K562 (cell line): Measurements from ENCODE around the gene SUPT3H. TPM values are rescaled to one million over a fixed set of nuclear protein-coding genes. Genes with fewer than 3 reads are reported as not detected.

ENCODE experiments used
- ATAC-seq: fragments of 200-7000 bp; cut with Tn5 transposase; 3 replicates; pipeline ENCODE4 v1.9.1; 2020; ENCODE audit warnings: moderate library complexity
- BruUV-seq: library from RNA; stranded (reverse); fragments of 400-500 nt; replicated peaks from 2 replicates; lab custom pipeline; 2021; lab: Mats Ljungman, UMichigan
- CTCF ChIA-PET: fragments of 300-600 bp; formaldehyde crosslinking; extraction: SDS; loops from one replicate; lab custom pipeline; 2021; ENCODE audit warnings: low intra/inter-chr PET ratio; lab: Yijun Ruan, JAX
- POLR2A ChIA-PET: fragments of 300-600, 350-650 bp; sonication (Branson Sonifier 250); formaldehyde crosslinking; extraction: SDS; loops from one replicate; lab custom pipeline; 2021; ENCODE audit warnings: antibody characterized with exemption, inconsistent platforms; lab: Yijun Ruan, JAX
- DNase-seq, 4 experiments: peaks; one replicate each; pipeline versions ENCODE4 v3.0.0 to v3.0.0-alpha.2; 2011 to 2018; ENCODE audit warnings: low spot score in 3 of 4, mixed read lengths in 3 of 4; ENCODE audit errors: extremely low read depth in 1 of 4
- FAIRE-seq: peaks from 2 replicates; lab custom pipeline; 2011; peaks lifted over from hg19 to GRCh38; lab: Jason Lieb, UNC
- H2AFZ ChIP-seq: 2 replicates; pipeline ENCODE4 v1.6.0; 2011; ENCODE audit warnings: low read depth, low read length, control low read depth, inconsistent platforms
- H3K27ac ChIP-seq: fragments of 200-600 bp; 3 replicates; pipeline ENCODE4 v1.8.0; 2011; ENCODE audit warnings: low read depth, mild to moderate bottlenecking, control low read depth, inconsistent platforms, low read length, moderate library complexity, mixed read lengths; ENCODE audit errors: extremely low read depth
- H3K27me3 ChIP-seq, 2 experiments: fragments of 300-600 bp in 1 of 2; 2 replicates in 1 of 2; 3 replicates in 1 of 2; pipeline versions ENCODE4 v1.6.0 to v1.8.0; 2011; ENCODE audit warnings: inconsistent platforms in 2 of 2, low read length in 2 of 2, mild to moderate bottlenecking in 1 of 2, mixed read lengths in 1 of 2, moderate library complexity in 1 of 2; ENCODE audit not compliant: control insufficient read depth in 2 of 2, insufficient read depth in 2 of 2
- H3K36me3 ChIP-seq: fragments of 300-600 bp; 3 replicates; pipeline ENCODE4 v1.8.0; 2011; ENCODE audit warnings: mild to moderate bottlenecking, low read length, inconsistent platforms; ENCODE audit not compliant: control insufficient read depth, insufficient read depth
- H3K4me1 ChIP-seq, 2 experiments: fragments of 200-600 bp in 1 of 2; replicated peaks in 1 of 2; 2 replicates in 1 of 2; 3 replicates in 1 of 2; pipeline versions ENCODE4 v1.5.1 to v1.8.0; 2011; ENCODE audit warnings: inconsistent platforms in 2 of 2, low read length in 2 of 2, mild to moderate bottlenecking in 1 of 2, mixed read lengths in 1 of 2, moderate library complexity in 1 of 2; ENCODE audit not compliant: control insufficient read depth in 2 of 2, insufficient read depth in 2 of 2
- H3K4me2 ChIP-seq: 2 replicates; pipeline ENCODE4 v1.6.1; 2011; ENCODE audit warnings: low read length, control low read depth, inconsistent platforms, mixed read lengths; ENCODE audit not compliant: insufficient read depth
- H3K4me3 ChIP-seq: fragments of 200-600 bp; sonication (generic), shearing (Covaris generic); 2 replicates; pipeline ENCODE4 v1.5.1; 2016; ENCODE audit warnings: control low read depth, inconsistent platforms
- H3K79me2 ChIP-seq: fragments of 200-600 bp; 3 replicates; pipeline ENCODE4 v1.8.0; 2011; ENCODE audit warnings: low read length, inconsistent platforms; ENCODE audit not compliant: control insufficient read depth, insufficient read depth
- H3K9ac ChIP-seq, 2 experiments: 2 replicates each; pipeline versions ENCODE4 v1.6.0 to v1.6.1; 2011; ENCODE audit warnings: low read depth in 2 of 2, low read length in 2 of 2, control low read depth in 1 of 2, inconsistent platforms in 1 of 2, mild to moderate bottlenecking in 1 of 2, mixed read lengths in 1 of 2; ENCODE audit not compliant: insufficient read depth in 1 of 2
- H3K9me1 ChIP-seq: one replicate; pipeline ENCODE4 v1.6.0; 2011; ENCODE audit warnings: inconsistent platforms, mild to moderate bottlenecking, low read length, moderate library complexity; ENCODE audit not compliant: control insufficient read depth, insufficient read depth
- H3K9me3 ChIP-seq: replicated peaks from 2 replicates; pipeline ENCODE4 v1.5.1; 2011; ENCODE audit warnings: low read depth, low read length, inconsistent platforms; ENCODE audit not compliant: control insufficient read depth, insufficient read depth
- H4K20me1 ChIP-seq: replicated peaks from 2 replicates; pipeline ENCODE4 v1.6.1; 2011; ENCODE audit warnings: low read length, inconsistent platforms, mixed read lengths; ENCODE audit not compliant: control insufficient read depth, insufficient read depth
- C11orf30 ChIP-seq: fragments of 450-650 bp; IDR thresholded peaks from 2 replicates; pipeline ENCODE4 v1.6.1; 2016; ENCODE audit warnings: low read depth, mild to moderate bottlenecking
- HNRNPH1 ChIP-seq: fragments of 200-400 bp; formaldehyde crosslinking; optimal IDR thresholded peaks from 2 replicates; pipeline ENCODE3; 2017; ENCODE audit warnings: low read depth, mild to moderate bottlenecking, low read length, moderate library complexity
- MAFF ChIP-seq: IDR thresholded peaks from 2 replicates; pipeline ENCODE4 v1.6.1; 2012; ENCODE audit warnings: low read length, improper control_type of control experiment
- MAFK ChIP-seq: IDR thresholded peaks from 2 replicates; pipeline ENCODE4 v1.6.1; 2011; ENCODE audit warnings: low read length, improper control_type of control experiment
- NR2C2 ChIP-seq, 2 experiments: fragments of 200-800 bp in 1 of 2; sonication (Bioruptor generic) in 1 of 2; sonication (generic) in 1 of 2; formaldehyde crosslinking in 1 of 2; IDR thresholded peaks; 2 replicates each; pipeline versions ENCODE4 v1.6.1 to v1.8.0; 2016 to 2022; ENCODE audit warnings: mild to moderate bottlenecking in 1 of 2, missing compliant biosample characterization in 1 of 2, missing genetic modification characterization in 1 of 2, missing genetic modification reagents in 1 of 2
- PTTG1 ChIP-seq: fragments of 450-650 bp; IDR thresholded peaks from 2 replicates; pipeline ENCODE4 v1.6.1; 2016; ENCODE audit warnings: low read depth, mild to moderate bottlenecking, missing genetic modification characterization, missing compliant biosample characterization
- RNF2 ChIP-seq: sonication (generic); IDR thresholded peaks from 2 replicates; pipeline ENCODE4 v1.6.1; 2016
- ZNF133 ChIP-seq: fragments of 250-450 bp; sonication (Bioruptor Pico); IDR thresholded peaks from 2 replicates; pipeline ENCODE4 v1.4.0; 2020; ENCODE audit warnings: mild to moderate bottlenecking
- ZNF274 ChIP-seq: IDR thresholded peaks from 2 replicates; pipeline ENCODE4 v1.6.1; 2011; ENCODE audit warnings: low read depth, mild to moderate bottlenecking, low read length, moderate library complexity, borderline replicate concordance
- ZNF316 ChIP-seq: fragments of 450-650 bp; IDR thresholded peaks from 2 replicates; pipeline ENCODE4 v1.6.1; 2016
- WGBS: fragments of 100-300 bp; shearing (Covaris generic); methylation state at CpG from one replicate; pipeline ENCODE4 v1.1.6; 2016; ENCODE audit warnings: low coverage, mixed read lengths; ENCODE audit not compliant: insufficient coverage; ENCODE audit errors: missing lambda C conversion rate; 5-methylcytosine and 5-hydroxymethylcytosine counted together
- in situ Hi-C: fragments of 300-500 bp; cut with MboI; formaldehyde crosslinking; loops from 4 replicates; pipeline ENCODE4 v1.15.0; 2018; ENCODE audit warnings: inconsistent platforms, mixed read lengths
- intact Hi-C: fragments of 100-400 bp; cut with micrococcal nuclease; formaldehyde crosslinking; loops from 2 replicates; pipeline ENCODE4 v1.14.2; 2022
- polyA plus RNA-seq, 8 experiments: library from polyadenylated mRNA; depleted of rRNA in 4 of 8; stranded (reverse) in 5 of 8; unstranded in 3 of 8; fragments of >200 nt; fragmentation: Nextera tagmentation in 2 of 8; fragmentation: Illumina TruSeq in 1 of 8; extraction: Ambion mirVana in 2 of 8; extraction: Trizol in 1 of 8; gene quantifications; 2 replicates each; pipeline versions ENCODE4 v1.2.1 to v1.2.3, GENCODE V29; 2011 to 2014; ENCODE audit warnings: inconsistent platforms in 1 of 8, missing spikeins in 1 of 8
- total RNA-seq, 7 experiments: library from RNA; depleted of rRNA in 6 of 7; stranded (reverse); fragments of >200 nt in 6 of 7; fragmentation: Illumina TruSeq in 2 of 7; extraction: Trizol in 2 of 7; gene quantifications; 2 replicates each; pipeline versions ENCODE4 v1.2.1 to v1.2.3, GENCODE V29; 2011 to 2021; ENCODE audit warnings: low replicate concordance in 1 of 7

Gene SUPT3H
- total and polyA plus RNA-seq, 9 of the 15 experiments (the other 6 are each of a cell fraction or from before 2014, with no cell fraction given), result 7.2 to 16.3 (median 11.9) TPM

DNA sequence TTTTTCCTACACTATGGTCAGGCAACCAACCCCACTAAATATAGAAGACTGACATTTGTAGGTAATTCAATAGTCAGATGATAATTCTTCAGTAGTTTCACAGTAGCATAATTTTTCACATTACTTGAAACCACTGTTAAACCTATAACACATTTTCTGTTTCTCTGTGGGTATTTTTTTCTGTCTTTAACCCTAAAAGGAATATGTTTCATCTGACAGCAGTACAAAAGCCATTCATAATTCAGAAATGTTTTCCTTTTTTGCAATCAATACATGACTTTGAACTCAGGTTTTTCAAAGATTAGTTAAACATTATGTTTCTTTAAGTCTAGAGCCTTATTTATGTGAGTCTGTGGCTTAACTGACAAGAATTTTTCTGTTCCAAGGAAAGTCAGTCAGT is 178.2 kb downstream of the SUPT3H start:
- H4K20me1 ChIP-seq, result no peaks in the 10 kb centered on the region
- no peak overlapping the region for H3K4me2 ChIP-seq
- intact Hi-C loops (no loop called here), in situ Hi-C loops (no loop called here)
- no peak overlapping the region for H3K4me3 ChIP-seq
- FAIRE-seq, result no peak
- POLR2A ChIA-PET, result no interaction called here
- CTCF ChIA-PET, result no interaction called here
- no peak overlapping the region for H2AFZ ChIP-seq
- H3K9me3 ChIP-seq, result no peaks in the 10 kb centered on the region
- no peak overlapping the region for H3K27ac ChIP-seq
- TF ChIP-seq ZNF133 (CRISPR knock-in tag), result no peak
- no peak for TF ChIP-seq RNF2
- TF ChIP-seq, all 486 proteins: peak for 0
- BruUV-seq, result no TSS peak
- no peak for DNase-seq
- no peak overlapping the region for H3K9ac ChIP-seq
- H3K4me1 ChIP-seq, result no peaks in the 10 kb centered on the region
- ATAC-seq, result no peak
- H3K36me3 ChIP-seq, result no peaks in the 10 kb centered on the region
- H3K9me1 ChIP-seq, result no peaks in the 10 kb centered on the region
- no peaks in the 10 kb centered on the region for H3K27me3 ChIP-seq
- H3K79me2 ChIP-seq, result no peaks in the 10 kb centered on the region

DNA sequence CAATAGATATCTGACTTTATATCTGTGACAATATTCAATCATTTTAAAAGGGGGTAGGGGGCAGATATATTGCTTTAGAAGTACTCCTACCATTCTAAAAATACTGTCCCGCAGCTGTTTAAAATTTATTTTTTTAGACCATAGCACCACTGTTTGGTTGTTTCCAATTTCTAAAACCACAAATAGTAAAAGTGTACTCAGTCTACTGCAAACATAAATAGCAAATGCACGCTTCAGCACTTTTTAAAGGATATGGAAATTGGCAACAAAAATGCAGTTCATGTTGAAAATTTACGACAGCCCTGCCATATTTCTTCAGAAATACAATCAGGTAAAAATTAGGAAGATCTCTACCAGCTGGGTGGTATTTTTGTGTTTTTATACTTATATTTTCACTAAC is 181.6 kb downstream of the SUPT3H start:
- Histone ChIP-seq H3K9me1 (no peaks in the 10 kb centered on the region), H4K20me1 (no peaks in the 10 kb centered on the region), H3K27me3 (no peaks in the 10 kb centered on the region), H3K4me2 (no peak overlapping the region), H3K4me3 (no peak overlapping the region), H3K9me3 (no peaks in the 10 kb centered on the region), H3K36me3 (no peaks in the 10 kb centered on the region), H2AFZ (no peak overlapping the region), H3K79me2 (no peaks in the 10 kb centered on the region), H3K4me1 (no peaks in the 10 kb centered on the region), H3K27ac (no peak overlapping the region), H3K9ac (no peak overlapping the region)
- FAIRE-seq, result no peak
- CTCF ChIA-PET, result no interaction called here
- no TSS peak for BruUV-seq
- no peak for DNase-seq
- ATAC-seq, result no peak
- POLR2A ChIA-PET, result no interaction called here
- intact Hi-C loops, result no loop called here
- TF ChIP-seq MAFK, result peak; percentile 38; the same call in 1 of the 2 replicates
- no peak for TF ChIP-seq HNRNPH1
- no peak for TF ChIP-seq ZNF274
- TF ChIP-seq ZNF316, result peak; percentile 26; the same call in 1 of the 2 replicates
- peak; percentile 43; the same call in 1 of the 2 replicates for TF ChIP-seq MAFF
- peak; percentile 48 for TF ChIP-seq C11orf30
- no peak for TF ChIP-seq RNF2
- no peak for TF ChIP-seq NR2C2 (CRISPR knock-in tag; IDR thresholded peaks at IDR 0.05)
- TF ChIP-seq NR2C2 (tag; IDR thresholded peaks at IDR 0.05), result no peak
- TF ChIP-seq PTTG1 (tag), result no peak
- 89% methylated on average over 3 of the region's 3 CpGs for WGBS
- in situ Hi-C loops, result no loop called here
